Esophagus (tissue), 2 donors: Measurements from ENCODE around the gene WFDC2. TPM values are rescaled to one million over a fixed set of nuclear protein-coding genes. Genes with fewer than 3 reads are reported as not detected.

ENCODE experiments used
- H3K27ac ChIP-seq, 2 donors: one replicate each; pipeline ENCODE4 v1.5.1; 2013; ENCODE audit warnings: low read depth in 2 of 2, mild to moderate bottlenecking in 2 of 2, inconsistent platforms in 1 of 2, low read length in 1 of 2, moderate library complexity in 1 of 2
- H3K27me3 ChIP-seq, 2 donors: one replicate each; pipeline ENCODE4 v1.6.1; 2013; ENCODE audit warnings: low read length in 2 of 2, control low read depth in 1 of 2, mild to moderate bottlenecking in 1 of 2; ENCODE audit not compliant: insufficient read depth in 2 of 2, control insufficient read depth in 1 of 2
- H3K36me3 ChIP-seq, 2 donors: one replicate each; pipeline ENCODE4 v1.6.1; 2013; ENCODE audit warnings: low read length in 1 of 2; ENCODE audit not compliant: control insufficient read depth in 2 of 2, insufficient read depth in 2 of 2
- H3K4me1 ChIP-seq, 2 donors: one replicate each; pipeline ENCODE4 v1.6.1; 2013; ENCODE audit warnings: low read length in 1 of 2; ENCODE audit not compliant: control insufficient read depth in 2 of 2, insufficient read depth in 2 of 2
- H3K4me3 ChIP-seq, 2 donors: one replicate each; pipeline ENCODE4 v1.5.1; 2013; ENCODE audit warnings: low read length in 2 of 2, mild to moderate bottlenecking in 2 of 2, low read depth in 1 of 2, moderate library complexity in 1 of 2
- H3K9me3 ChIP-seq, 2 donors: one replicate each; pipeline ENCODE4 v1.6.1; 2013; ENCODE audit warnings: mild to moderate bottlenecking in 2 of 2, low read depth in 1 of 2, low read length in 1 of 2, moderate library complexity in 1 of 2; ENCODE audit not compliant: control insufficient read depth in 2 of 2, insufficient read depth in 1 of 2
- WGBS, 2 donors: extraction: QIAGEN DNeasy Blood & Tissue Kit; methylation state at CpG; one replicate each; pipeline ENCODE4 v1.1.7; 2013; 5-methylcytosine and 5-hydroxymethylcytosine counted together
- polyA plus RNA-seq, 2 donors: library from polyadenylated mRNA; stranded (reverse); fragments of 200-250 nt; gene quantifications; one replicate each; pipeline ENCODE4 v1.2.3, GENCODE V29; 2013
- donor health status: healthy with polysubstance abuse.
- donor health status: Bipolar disorder and iron deficiency.

The WFDC2 gene
- polyA plus RNA-seq, 2 donors, result 3.3 to 6.1 TPM

DNA sequence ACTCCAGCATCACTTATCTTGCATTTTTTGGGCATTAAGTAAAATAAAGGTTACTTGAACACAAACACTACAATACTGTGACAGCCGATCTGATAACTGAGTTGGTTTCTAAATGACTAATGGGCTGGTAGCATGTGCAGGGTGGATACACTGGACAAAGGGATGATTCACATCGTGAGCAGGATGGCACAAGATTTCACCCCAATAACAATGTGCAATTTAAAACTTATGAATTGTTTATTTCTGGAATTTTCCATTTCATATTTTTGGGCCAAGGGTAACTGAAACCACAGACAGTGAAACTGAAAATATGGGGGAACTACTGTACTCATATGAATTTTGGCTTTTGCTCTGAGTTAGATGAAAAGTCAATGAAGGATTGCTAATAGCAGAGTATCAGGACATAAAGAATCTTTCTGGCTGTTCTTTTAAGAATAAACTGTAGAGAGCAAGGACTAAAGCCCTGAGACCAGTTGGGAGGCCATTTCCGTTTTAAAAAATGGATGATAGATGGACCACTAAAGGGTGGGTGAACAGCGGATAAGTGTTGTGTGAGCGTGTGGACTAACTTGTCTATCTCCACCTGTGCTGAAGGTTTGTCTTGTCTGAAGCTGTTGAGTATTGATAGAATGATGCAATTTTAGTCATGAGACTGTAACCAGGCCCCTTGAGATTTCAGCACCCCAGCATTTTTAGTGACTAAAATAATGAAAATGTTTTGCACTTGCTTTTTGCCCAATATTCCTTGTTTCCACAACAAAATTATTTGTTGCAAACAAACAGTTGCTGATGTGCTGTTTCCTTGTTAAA, 37.7 kb downstream of the WFDC2 start:
- H3K4me3 ChIP-seq, result no peak overlapping the region
- 72 to 79% methylated on average over 5 of the region's 5 CpGs for WGBS, 2 donors
- no peaks in the 10 kb centered on the region for H3K27me3 ChIP-seq
- H3K27ac ChIP-seq, result no peak overlapping the region
- peaks cover 0 to 3% of the 10 kb centered on the region in 2 donors for H3K9me3 ChIP-seq
- no peaks in the 10 kb centered on the region for H3K36me3 ChIP-seq
- no peaks in the 10 kb centered on the region for H3K4me1 ChIP-seq

- H3K27me3 ChIP-seq, result no peaks in the 10 kb centered on the region
- no peak overlapping the region for H3K4me3 ChIP-seq
- 65 to 77% methylated on average over 7 of the region's 7 CpGs for WGBS, 2 donors
- H3K4me1 ChIP-seq, result no peaks in the 10 kb centered on the region
- H3K36me3 ChIP-seq, result no peaks in the 10 kb centered on the region
- peaks cover 0 to 1% of the 10 kb centered on the region in 2 donors for H3K9me3 ChIP-seq
- H3K27ac ChIP-seq, result no peak overlapping the region
These were observed 38.7 kb downstream of the WFDC2 start for GRCh38 chr20:45508068-45508886.

GRCh38 chr20:45509091-45509490, 39.5 kb downstream of the WFDC2 start:
- Histone ChIP-seq H3K9me3 (no peaks in the 10 kb centered on the region), H3K36me3 (no peaks in the 10 kb centered on the region), H3K4me3 (no peak overlapping the region), H3K27me3 (no peaks in the 10 kb centered on the region), H3K4me1 (no peaks in the 10 kb centered on the region), H3K27ac (no peak overlapping the region)
- 54 to 75% methylated on average over 4 of the region's 4 CpGs for WGBS, 2 donors

- H3K27me3 ChIP-seq, result no peaks in the 10 kb centered on the region
- 76 to 77% methylated on average over 5 of the region's 5 CpGs for WGBS, 2 donors
These were observed 40.8 kb downstream of the WFDC2 start for GRCh38 chr20:45510242-45510862.

GRCh38 chr20:45515147-45515913, 45.8 kb downstream of the WFDC2 start, which contains the start of gene SPINT3:
SPINT3 (minus strand) TSS chr20:45515622; CDS start chr20:45515608, 14 bp downstream.
- Histone ChIP-seq H3K36me3 (no peaks in the 10 kb centered on the region), H3K27ac (no peak within 1 kb of the TSS), H3K27me3 (no peaks in the 10 kb centered on the region), H3K4me3 (no peak within 1 kb of the TSS), H3K9me3 (no peaks in the 10 kb centered on the region), H3K4me1 (no peaks in the 10 kb centered on the region)
- WGBS, 2 donors, result 65 to 70% methylated on average over 5 of the region's 5 CpGs

More at GRCh38 chr20:45510242-45510862, 40.8 kb downstream of the WFDC2 start:
- Histone ChIP-seq H3K9me3 (no peaks in the 10 kb centered on the region), H3K4me1 (no peaks in the 10 kb centered on the region), H3K36me3 (no peaks in the 10 kb centered on the region), H3K27ac (no peak overlapping the region), H3K4me3 (no peak overlapping the region)

DNA sequence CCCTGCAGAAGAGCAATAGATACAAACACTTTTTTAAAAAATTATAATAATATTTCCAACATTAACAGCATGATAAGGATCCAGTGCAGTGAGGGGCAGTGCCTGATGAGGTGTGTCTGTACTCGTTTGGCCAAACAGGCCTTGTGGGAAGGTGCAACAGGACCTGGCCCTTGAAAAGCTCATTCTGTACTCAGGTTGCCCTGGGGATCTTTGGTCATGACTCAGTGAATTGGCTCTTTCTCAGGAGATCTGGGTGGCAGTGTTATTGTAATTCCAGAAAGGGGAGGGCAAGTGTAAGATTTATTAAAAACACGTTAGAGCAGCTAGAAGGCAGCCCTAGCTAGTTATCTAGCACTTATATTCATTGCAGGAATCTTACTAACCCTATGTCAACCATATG, 48.7 kb downstream of the WFDC2 start:
- 23 to 42% methylated on average over 2 of the region's 2 CpGs for WGBS, 2 donors
- no peaks in the 10 kb centered on the region for H3K27me3 ChIP-seq
- H3K9me3 ChIP-seq, result no peaks in the 10 kb centered on the region
- no peaks in the 10 kb centered on the region for H3K4me1 ChIP-seq
- no peaks in the 10 kb centered on the region for H3K36me3 ChIP-seq
- H3K4me3 ChIP-seq, result no peak overlapping the region
- no peak overlapping the region for H3K27ac ChIP-seq

DNA sequence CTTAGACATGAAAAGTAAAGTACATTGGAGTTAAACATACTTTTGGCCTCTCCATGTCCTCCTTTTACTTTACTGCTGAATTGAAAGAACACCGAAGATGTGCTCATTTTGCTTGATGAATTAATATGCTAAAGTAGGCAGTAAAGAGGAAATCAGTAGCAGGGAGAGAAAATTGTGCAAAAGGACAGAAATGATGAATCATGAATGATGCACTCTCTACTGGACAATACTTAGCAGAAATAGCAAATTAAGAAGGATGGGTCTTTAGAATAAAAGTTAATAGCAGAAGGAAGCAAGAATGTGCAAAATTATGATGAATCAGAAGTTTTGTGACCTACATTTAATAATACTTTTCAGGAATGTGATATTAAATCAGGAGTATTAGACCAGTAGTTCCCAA, 54.3 kb downstream of the WFDC2 start:
- Histone ChIP-seq H3K9me3 (no peaks in the 10 kb centered on the region), H3K4me1 (no peaks in the 10 kb centered on the region), H3K36me3 (no peaks in the 10 kb centered on the region), H3K27me3 (peaks cover 3% of the 10 kb centered on the region in 2 donors), H3K4me3 (no peak overlapping the region), H3K27ac (no peak overlapping the region)
- WGBS, 2 donors, result 70 to 82% methylated on average over 1 of the region's 1 CpG

GRCh38 chr20:45527294-45527693, 57.7 kb downstream of the WFDC2 start:
- H3K27me3 ChIP-seq, result peaks cover 3 to 9% of the 10 kb centered on the region in 2 donors
- no peaks in the 10 kb centered on the region for H3K36me3 ChIP-seq
- WGBS, 2 donors, result 79% methylated on average over 4 of the region's 4 CpGs
- no peaks in the 10 kb centered on the region for H3K4me1 ChIP-seq
- H3K27ac ChIP-seq, result no peak overlapping the region
- no peak overlapping the region for H3K4me3 ChIP-seq
- H3K9me3 ChIP-seq, result no peaks in the 10 kb centered on the region
